HepG2 (cell line): ENCODE data around the gene PSENEN. TPM values are rescaled to one million over a fixed set of nuclear protein-coding genes. Genes with fewer than 3 reads are reported as not detected.

Experiments
- ATAC-seq: fragments of 200-7000 bp; cut with Tn5 transposase; 3 replicates; pipeline ENCODE4 v1.9.1; 2020; ENCODE audit warnings: mild to moderate bottlenecking, moderate library complexity
- BruUV-seq: library from RNA; stranded (reverse); fragments of 400-500 nt; replicated peaks from 2 replicates; lab custom pipeline; 2021; lab: Mats Ljungman, UMichigan
- CTCF ChIA-PET: fragments of 300-600 bp; formaldehyde crosslinking; extraction: SDS; loops from one replicate; lab custom pipeline; 2021; ENCODE audit warnings: low total read pairs, inconsistent platforms, low intra/inter-chr PET ratio; lab: Yijun Ruan, JAX
- POLR2A ChIA-PET: fragments of 350-600 bp; sonication (Branson Sonifier 250); formaldehyde crosslinking; loops from one replicate; lab custom pipeline; 2020; ENCODE audit warnings: antibody characterized with exemption, inconsistent platforms; lab: Yijun Ruan, JAX
- DNase-seq: peaks from one replicate; pipeline ENCODE4 v3.0.0-alpha.2; 2015; ENCODE audit warnings: low spot score
- FAIRE-seq: peaks from 3 replicates; lab custom pipeline; 2011; peaks lifted over from hg19 to GRCh38; lab: Jason Lieb, UNC
- H2AFZ ChIP-seq: one replicate; pipeline ENCODE4 v1.6.1; 2011; ENCODE audit warnings: low read length, inconsistent platforms
- H3K27ac ChIP-seq: fragments of 300-600 bp; 3 replicates; pipeline ENCODE4 v1.8.0; 2011; ENCODE audit warnings: mixed run types, mild to moderate bottlenecking, mixed read lengths, low read length, inconsistent platforms; ENCODE audit not compliant: insufficient read depth; ENCODE audit errors: extremely low read length
- H3K27me3 ChIP-seq, 2 experiments: fragments of 200-600 bp in 1 of 2; 2 replicates in 1 of 2; 3 replicates in 1 of 2; pipeline versions ENCODE4 v1.6.0 to v1.8.0; 2011; ENCODE audit warnings: low read length in 2 of 2, mild to moderate bottlenecking in 2 of 2, moderate library complexity in 2 of 2, inconsistent platforms in 1 of 2; ENCODE audit not compliant: insufficient read depth in 2 of 2, control insufficient read depth in 1 of 2
- H3K36me3 ChIP-seq, 2 experiments: fragments of 200-600 bp in 1 of 2; replicated peaks in 1 of 2; 2 replicates in 1 of 2; 3 replicates in 1 of 2; pipeline versions ENCODE4 v1.5.1 to v1.8.0; 2011; ENCODE audit warnings: low read length in 2 of 2, inconsistent platforms in 1 of 2; ENCODE audit not compliant: insufficient read depth in 2 of 2, control insufficient read depth in 1 of 2
- H3K4me1 ChIP-seq: 2 replicates; pipeline ENCODE4 v1.5.1; 2012; ENCODE audit warnings: low read length, inconsistent platforms; ENCODE audit not compliant: insufficient read depth
- H3K4me2 ChIP-seq: 2 replicates; pipeline ENCODE4 v1.6.0; 2011; ENCODE audit warnings: low read depth, low read length, inconsistent platforms
- H3K4me3 ChIP-seq, 3 experiments: fragments of 200-600 bp in 1 of 3; sonication (generic), shearing (Covaris generic) in 1 of 3; replicated peaks in 1 of 3; 2 replicates each; pipeline ENCODE4 v1.5.1; 2011 to 2016; ENCODE audit warnings: low read length in 3 of 3, inconsistent platforms in 2 of 3, low read depth in 2 of 3, mild to moderate bottlenecking in 2 of 3, control low read depth in 1 of 3, mixed read lengths in 1 of 3; ENCODE audit not compliant: insufficient read depth in 1 of 3
- H3K79me2 ChIP-seq: one replicate; pipeline ENCODE4 v1.6.1; 2011; ENCODE audit warnings: low read length, inconsistent platforms; ENCODE audit not compliant: insufficient read depth
- H3K9ac ChIP-seq: 2 replicates; pipeline ENCODE4 v1.6.0; 2011; ENCODE audit warnings: mild to moderate bottlenecking, low read depth, low read length, inconsistent platforms; ENCODE audit not compliant: insufficient read depth
- H3K9me3 ChIP-seq: 2 replicates; pipeline ENCODE4 v1.5.1; 2012; ENCODE audit warnings: mild to moderate bottlenecking, low read length
- H4K20me1 ChIP-seq: 2 replicates; pipeline ENCODE4 v1.6.0; 2011; ENCODE audit warnings: inconsistent platforms, mild to moderate bottlenecking, low read length, moderate library complexity; ENCODE audit not compliant: insufficient read depth
- AKAP8 ChIP-seq: sonication (generic); formaldehyde crosslinking; IDR thresholded peaks from 2 replicates; pipeline ENCODE4 v1.5.1; 2020; ENCODE audit warnings: mild to moderate bottlenecking, missing genetic modification reagents
- ARNT ChIP-seq: fragments of 450-650 bp; IDR thresholded peaks from 2 replicates; pipeline ENCODE4 v1.6.1; 2017
- ATF1 ChIP-seq: IDR thresholded peaks from 2 replicates; pipeline ENCODE4 v1.6.1; 2016; ENCODE audit warnings: mild to moderate bottlenecking, control low read depth
- BATF2 ChIP-seq: sonication (generic); formaldehyde crosslinking; IDR thresholded peaks from 2 replicates; pipeline ENCODE4 v1.8.0; 2022; ENCODE audit warnings: mild to moderate bottlenecking, missing genetic modification reagents, moderate library complexity
- GABPB1 ChIP-seq: IDR thresholded peaks from 2 replicates; pipeline ENCODE4 v1.6.1; 2016; ENCODE audit warnings: mild to moderate bottlenecking, missing genetic modification reagents, moderate library complexity, missing compliant biosample characterization
- HNF4G ChIP-seq, 2 experiments: sonication (generic) in 1 of 2; formaldehyde crosslinking in 1 of 2; IDR thresholded peaks; 2 replicates each; pipeline versions ENCODE4 v1.4.0 to v1.6.1; 2011 to 2020; ENCODE audit warnings: borderline replicate concordance in 2 of 2, low read depth in 2 of 2, mild to moderate bottlenecking in 2 of 2, low read length in 1 of 2, missing genetic modification reagents in 1 of 2, moderate library complexity in 1 of 2
- MEIS2 ChIP-seq: sonication (generic); formaldehyde crosslinking; IDR thresholded peaks from 2 replicates; pipeline ENCODE4 v1.9.0; 2021; ENCODE audit warnings: mild to moderate bottlenecking, missing genetic modification reagents
- REPIN1 ChIP-seq: sonication (generic); formaldehyde crosslinking; IDR thresholded peaks from 2 replicates; pipeline ENCODE4 v1.8.0; 2022; ENCODE audit warnings: missing genetic modification reagents, low read depth, mild to moderate bottlenecking, borderline replicate concordance
- RXRA ChIP-seq: sonication (generic); formaldehyde crosslinking; IDR thresholded peaks from 2 replicates; pipeline ENCODE4 v1.5.1; 2020; ENCODE audit warnings: missing genetic modification reagents
- ZMYM3 ChIP-seq: sonication (generic); formaldehyde crosslinking; IDR thresholded peaks from 2 replicates; pipeline ENCODE4 v1.5.1; 2020; ENCODE audit warnings: mild to moderate bottlenecking, missing genetic modification reagents
- ZNF276 ChIP-seq: sonication (generic); formaldehyde crosslinking; IDR thresholded peaks from 2 replicates; pipeline ENCODE4 v1.4.0; 2020; ENCODE audit warnings: mild to moderate bottlenecking, low read depth, missing genetic modification reagents
- ZNF501 ChIP-seq: sonication (generic); formaldehyde crosslinking; IDR thresholded peaks from 2 replicates; pipeline ENCODE4 v1.5.1; 2020; ENCODE audit warnings: mild to moderate bottlenecking, moderate library complexity, missing genetic modification reagents
- ZNF792 ChIP-seq: IDR thresholded peaks from 2 replicates; pipeline ENCODE4 v1.6.1; 2016
- ZSCAN29 ChIP-seq: sonication (generic); formaldehyde crosslinking; conservative IDR thresholded peaks from 2 replicates; pipeline ENCODE4 v1.4.0; 2020; ENCODE audit warnings: mild to moderate bottlenecking, missing genetic modification reagents
- WGBS: methylation state at CpG from one replicate; pipeline ENCODE4 v1.1.6; 2017; ENCODE audit warnings: low lambda C conversion rate; 5-methylcytosine and 5-hydroxymethylcytosine counted together
- in situ Hi-C: cut with HindIII; loops from 2 replicates; pipeline ENCODE4 v1.10.0; 2017; ENCODE audit warnings: low pct_unique_long_range_greater_than_20kb; ENCODE audit not compliant: extremely low pct_ligation_motif_present
- intact Hi-C: fragments of 100-400 bp; cut with micrococcal nuclease; formaldehyde crosslinking; loops from one replicate; pipeline ENCODE4 v1.10.0; 2022; ENCODE audit not compliant: unreplicated experiment
- polyA plus RNA-seq, 8 experiments: library from polyadenylated mRNA; depleted of rRNA in 3 of 8; stranded (reverse) in 7 of 8; unstranded in 1 of 8; fragments of >200 nt; fragmentation: Illumina TruSeq in 4 of 8; extraction: Trizol in 4 of 8; gene quantifications; 2 replicates each; pipeline versions ENCODE4 v1.2.1 to v1.2.3, GENCODE V29; 2011 to 2016; ENCODE audit warnings: low read depth in 4 of 8, missing spikeins in 1 of 8, mixed read lengths in 1 of 8; ENCODE audit not compliant: insufficient read depth in 1 of 8
- total RNA-seq, 5 experiments: library from RNA; depleted of rRNA; stranded (reverse); fragments of >200 nt; fragmentation: Illumina TruSeq; extraction: Trizol; gene quantifications; 2 replicates each; pipeline ENCODE4 v1.2.3, GENCODE V29; 2016; ENCODE audit warnings: low read depth in 1 of 5
- TF ChIP-seq, protein P1 (sequence below): sonication (generic); formaldehyde crosslinking; IDR thresholded peaks from 2 replicates; pipeline ENCODE4 v1.5.1; 2020; ENCODE audit warnings: missing genetic modification reagents, mild to moderate bottlenecking, borderline replicate concordance
- TF ChIP-seq, protein P2 (sequence below): sonication (generic); formaldehyde crosslinking; IDR thresholded peaks from 2 replicates; pipeline ENCODE4; 2020; ENCODE audit warnings: missing genetic modification reagents, mild to moderate bottlenecking, borderline replicate concordance

Gene PSENEN
- total and polyA plus RNA-seq, 2 of the 13 experiments (the other 11 are each of a cell fraction or from before 2014, with no cell fraction given) = 16.9 to 34.2 TPM

DNA sequence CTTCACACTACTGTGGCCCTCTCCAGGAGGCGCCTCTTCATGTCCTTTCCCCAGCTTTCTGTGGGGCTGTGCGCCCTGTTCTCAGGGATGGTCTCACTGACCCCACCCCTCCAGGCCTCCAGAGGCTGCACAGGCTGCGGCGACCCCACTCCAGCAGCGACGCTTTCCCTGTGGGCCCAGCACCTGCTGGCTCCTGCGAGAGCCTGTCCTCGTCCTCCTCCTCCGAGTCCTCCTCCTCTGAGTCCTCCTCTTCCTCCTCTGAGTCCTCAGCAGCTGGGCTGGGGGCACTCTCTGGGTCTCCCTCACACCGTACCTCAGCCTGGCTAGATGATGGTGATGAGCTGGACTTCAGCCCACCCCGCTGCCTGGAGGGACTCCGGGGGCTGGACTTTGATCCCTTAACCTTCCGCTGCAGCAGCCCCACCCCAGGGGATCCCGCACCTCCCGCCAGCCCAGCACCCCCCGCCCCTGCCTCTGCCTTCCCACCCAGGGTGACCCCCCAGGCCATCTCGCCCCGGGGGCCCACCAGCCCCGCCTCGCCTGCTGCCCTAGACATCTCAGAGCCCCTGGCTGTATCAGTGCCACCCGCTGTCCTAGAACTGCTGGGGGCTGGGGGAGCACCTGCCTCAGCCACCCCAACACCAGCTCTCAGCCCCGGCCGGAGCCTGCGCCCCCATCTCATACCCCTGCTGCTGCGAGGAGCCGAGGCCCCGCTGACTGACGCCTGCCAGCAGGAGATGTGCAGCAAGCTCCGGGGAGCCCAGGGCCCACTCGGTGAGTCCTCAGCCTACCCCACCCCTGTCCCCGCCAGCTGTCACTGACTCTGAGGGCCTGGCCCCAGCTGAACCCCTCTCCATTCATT is 41.1 kb downstream of the PSENEN start:
- FAIRE-seq = no peak
- H3K36me3 ChIP-seq = no peaks in the 10 kb centered on the region; a peak in 1 of 5 replicates
- no peak overlapping the region for H3K9ac ChIP-seq
- ChIA-PET CTCF (no interaction called here), POLR2A (interaction anchor here (1.0 to 1.5 kb wide), 3 partner anchors 39 to 46 kb away, joined by 3 to 5 read pairs (median 4); partner anchors contain the start of genes LIN37 and PSENEN)
- intact Hi-C loops = no loop called here
- WGBS = 55% methylated on average over 21 of the region's 31 CpGs
- H2AFZ ChIP-seq = no peak overlapping the region
- H3K4me2 ChIP-seq = peak overlapping the region; percentile 45
- DNase-seq = no peak
- H3K4me3 ChIP-seq = peak overlapping the region in 1 of 3 experiments; percentile 43; a peak in 1 of 6 replicates
- peaks cover 40% of the 10 kb centered on the region for H3K4me1 ChIP-seq
- in situ Hi-C loops = no loop called here
- no peaks in the 10 kb centered on the region for H3K9me3 ChIP-seq
- no peaks in the 10 kb centered on the region for H3K27me3 ChIP-seq
- no TSS peak for BruUV-seq
- ATAC-seq = peak; percentile 3; the same call in 2 of the 3 replicates
- no peaks in the 10 kb centered on the region for H3K79me2 ChIP-seq
- no peak overlapping the region for H3K27ac ChIP-seq
- H4K20me1 ChIP-seq = no peaks in the 10 kb centered on the region
- peak; percentile 19; the same call in 1 of the 2 replicates for TF ChIP-seq GABPB1 (CRISPR knock-in tag)
- TF ChIP-seq ARNT = no peak
- TF ChIP-seq REPIN1 (CRISPR knock-in tag) = no peak
- no peak for TF ChIP-seq BATF2 (CRISPR knock-in tag)
- peak; percentile 83 for TF ChIP-seq HNF4G (IDR thresholded peaks at IDR 0.05; ENCODE audit: borderline replicate concordance, low read depth, low read length)
- peak; percentile 56; the same call in 1 of the 2 replicates for TF ChIP-seq HNF4G (CRISPR knock-in tag; IDR thresholded peaks at IDR 0.05; ENCODE audit: borderline replicate concordance, low read depth)
- TF ChIP-seq, protein P1, sequence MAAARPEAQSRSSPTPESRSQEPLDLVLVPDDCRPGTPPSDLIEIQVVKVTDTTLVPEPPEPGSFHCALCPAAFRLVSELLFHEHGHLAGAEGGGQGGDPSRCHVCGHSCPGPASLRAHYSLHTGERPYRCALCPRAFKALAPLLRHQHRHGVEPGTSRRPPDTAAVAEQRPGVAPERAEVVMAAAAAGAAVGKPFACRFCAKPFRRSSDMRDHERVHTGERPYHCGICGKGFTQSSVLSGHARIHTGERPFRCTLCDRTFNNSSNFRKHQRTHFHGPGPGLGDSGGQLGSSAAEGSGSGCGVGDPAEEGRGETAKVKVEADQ (CRISPR knock-in tag) = 0 out of 2 replicates have a peak, but pooled peaks have one; percentile 56
- TF ChIP-seq ZSCAN29 = no peak
- TF ChIP-seq ZMYM3 (CRISPR knock-in tag) = no peak
- no peak for TF ChIP-seq ZNF276 (CRISPR knock-in tag)
- TF ChIP-seq ATF1 (CRISPR knock-in tag) = no peak
- no peak for TF ChIP-seq RXRA (CRISPR knock-in tag)
- TF ChIP-seq, protein P2, sequence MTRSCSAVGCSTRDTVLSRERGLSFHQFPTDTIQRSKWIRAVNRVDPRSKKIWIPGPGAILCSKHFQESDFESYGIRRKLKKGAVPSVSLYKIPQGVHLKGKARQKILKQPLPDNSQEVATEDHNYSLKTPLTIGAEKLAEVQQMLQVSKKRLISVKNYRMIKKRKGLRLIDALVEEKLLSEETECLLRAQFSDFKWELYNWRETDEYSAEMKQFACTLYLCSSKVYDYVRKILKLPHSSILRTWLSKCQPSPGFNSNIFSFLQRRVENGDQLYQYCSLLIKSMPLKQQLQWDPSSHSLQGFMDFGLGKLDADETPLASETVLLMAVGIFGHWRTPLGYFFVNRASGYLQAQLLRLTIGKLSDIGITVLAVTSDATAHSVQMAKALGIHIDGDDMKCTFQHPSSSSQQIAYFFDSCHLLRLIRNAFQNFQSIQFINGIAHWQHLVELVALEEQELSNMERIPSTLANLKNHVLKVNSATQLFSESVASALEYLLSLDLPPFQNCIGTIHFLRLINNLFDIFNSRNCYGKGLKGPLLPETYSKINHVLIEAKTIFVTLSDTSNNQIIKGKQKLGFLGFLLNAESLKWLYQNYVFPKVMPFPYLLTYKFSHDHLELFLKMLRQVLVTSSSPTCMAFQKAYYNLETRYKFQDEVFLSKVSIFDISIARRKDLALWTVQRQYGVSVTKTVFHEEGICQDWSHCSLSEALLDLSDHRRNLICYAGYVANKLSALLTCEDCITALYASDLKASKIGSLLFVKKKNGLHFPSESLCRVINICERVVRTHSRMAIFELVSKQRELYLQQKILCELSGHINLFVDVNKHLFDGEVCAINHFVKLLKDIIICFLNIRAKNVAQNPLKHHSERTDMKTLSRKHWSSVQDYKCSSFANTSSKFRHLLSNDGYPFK (CRISPR knock-in tag) = no peak
- TF ChIP-seq AKAP8 (CRISPR knock-in tag) = 0 out of 2 replicates have a peak, but pooled peaks have one; percentile 35
- TF ChIP-seq MEIS2 = no peak
- no peak for TF ChIP-seq ZNF792 (CRISPR knock-in tag)
- TF ChIP-seq ZNF501 (CRISPR knock-in tag) = no peak
